HG03354 (cell line): ENCODE data around the gene MIPEP.

Experiments used
- ATAC-seq: cut with Tn5 transposase; IDR thresholded peaks from one replicate; pipeline ENCODE4 v1.9.1; 2021; ENCODE audit warnings: mild to moderate bottlenecking; ENCODE audit not compliant: unreplicated experiment, poor library complexity, severe bottlenecking

Gene MIPEP

GRCh38 chr13:23856008-23856750 lies 33.0 kb downstream of the MIPEP start:
- ATAC-seq: no peak

GRCh38 chr13:23855360-23855759 lies 33.8 kb downstream of the MIPEP start:
- ATAC-seq: no peak

GRCh38 chr13:23852351-23852750 lies 36.8 kb downstream of the MIPEP start:
- ATAC-seq: peak; percentile 53

- no peak for ATAC-seq
Measured at GRCh38 chr13:23851106-23851505, 38.1 kb downstream of the MIPEP start.

DNA sequence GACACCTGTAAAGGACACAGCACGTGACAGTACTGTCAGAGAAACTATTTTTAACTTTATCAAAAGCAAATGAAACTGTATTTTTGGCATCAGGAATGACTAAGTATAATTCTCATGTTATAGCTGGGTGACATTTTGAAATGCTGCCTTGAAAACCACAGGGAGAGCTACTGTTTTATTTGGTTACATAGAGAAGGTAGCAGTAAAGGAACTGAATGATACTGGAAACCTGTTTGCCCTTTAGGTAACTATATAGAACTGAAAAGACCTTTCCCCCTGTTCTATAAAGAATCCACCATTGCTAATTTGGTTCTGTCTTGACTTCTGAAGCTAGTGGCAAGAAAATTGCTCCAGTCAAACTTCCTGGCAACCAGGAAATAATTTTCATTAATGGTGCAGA lies 39.1 kb downstream of the MIPEP start:
- no peak for ATAC-seq

DNA sequence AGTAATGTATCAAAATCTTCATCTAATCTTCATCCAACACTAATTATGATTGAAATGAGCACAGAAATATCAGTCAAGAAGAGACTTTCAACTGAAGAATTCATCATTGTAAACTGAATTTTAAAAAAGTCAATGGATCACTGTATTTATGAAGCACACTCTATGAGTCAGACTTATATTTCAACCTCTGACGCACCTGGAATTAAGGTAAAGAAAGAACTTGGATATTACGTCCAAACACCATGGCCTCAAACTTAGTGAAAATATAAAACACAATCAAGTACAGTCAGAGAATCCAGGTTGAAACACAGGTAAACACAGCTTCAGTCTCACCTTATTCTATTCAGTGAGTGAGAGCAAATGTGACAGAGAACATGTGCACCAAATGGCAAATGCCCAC lies 39.5 kb downstream of the MIPEP start:
- ATAC-seq: no peak

DNA sequence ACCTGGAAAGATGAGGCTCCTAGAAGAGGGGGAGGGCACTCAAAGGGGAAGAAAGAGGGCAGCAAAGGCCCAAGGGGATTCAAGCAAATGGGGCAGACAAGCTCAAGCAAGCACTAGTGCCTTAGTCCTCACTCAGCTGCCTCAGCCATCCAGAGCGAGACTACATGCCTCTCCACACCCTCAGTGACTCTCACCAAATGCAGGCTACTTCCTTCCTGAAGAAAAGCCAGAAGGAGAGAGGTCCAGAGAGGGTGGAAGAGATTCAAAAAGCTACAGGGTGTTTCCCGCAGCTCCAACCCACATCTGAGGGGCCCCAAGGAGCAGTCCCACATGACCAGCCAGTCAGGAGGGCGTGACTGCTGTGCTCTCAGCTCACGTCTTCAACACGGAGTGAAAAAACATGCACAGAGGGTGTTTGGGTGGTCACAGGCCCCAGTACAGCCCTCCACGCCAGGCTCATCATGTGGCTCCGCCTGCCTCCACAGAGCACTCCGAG lies 40.5 kb downstream of the MIPEP start:
- ATAC-seq: no peak

DNA sequence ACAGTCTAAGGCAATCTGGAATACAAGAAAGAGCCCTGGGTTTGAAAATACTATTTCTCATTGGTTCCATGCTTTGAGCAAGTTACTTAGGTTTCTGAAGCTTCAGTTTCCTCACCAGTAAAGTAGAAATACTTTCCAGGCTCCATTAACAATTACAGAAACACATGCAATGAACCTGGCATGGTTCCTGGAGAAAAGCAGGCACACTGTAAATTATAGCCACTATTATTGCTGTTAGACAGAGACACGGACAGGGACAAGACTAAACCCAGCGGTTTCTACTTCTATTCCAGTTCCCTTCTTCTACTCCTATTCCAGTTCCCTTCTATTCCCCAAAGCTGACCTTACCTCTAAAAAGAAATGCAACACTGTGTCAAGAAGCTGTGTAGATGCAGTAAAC lies 41.2 kb downstream of the MIPEP start:
- ATAC-seq: no peak

- no peak for ATAC-seq
Measured at GRCh38 chr13:23847497-23847896, 41.7 kb downstream of the MIPEP start.

GRCh38 chr13:23845105-23845725 lies 44.0 kb downstream of the MIPEP start:
- peak; percentile 24 for ATAC-seq

- no peak for ATAC-seq
Measured at GRCh38 chr13:23844132-23844531, 45.1 kb downstream of the MIPEP start.

DNA sequence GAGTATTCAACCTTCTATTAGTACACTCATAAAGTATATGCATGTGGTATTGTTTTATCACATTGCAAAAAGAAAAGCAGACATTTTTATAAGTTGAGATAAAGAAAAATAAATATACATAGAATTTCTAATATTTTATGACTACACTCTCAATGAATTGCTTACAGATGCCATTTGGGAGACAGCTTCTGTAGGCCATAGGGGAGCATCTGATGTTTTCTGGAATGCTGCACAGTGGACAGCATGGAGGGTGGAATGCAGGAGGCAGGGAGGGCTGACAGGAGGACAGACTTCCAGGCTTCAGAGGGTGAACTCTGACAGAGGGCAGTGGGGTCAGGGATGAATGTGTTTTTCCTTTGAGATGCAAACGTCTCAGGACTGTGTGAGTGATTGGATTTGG lies 45.8 kb downstream of the MIPEP start:
- no peak for ATAC-seq

DNA sequence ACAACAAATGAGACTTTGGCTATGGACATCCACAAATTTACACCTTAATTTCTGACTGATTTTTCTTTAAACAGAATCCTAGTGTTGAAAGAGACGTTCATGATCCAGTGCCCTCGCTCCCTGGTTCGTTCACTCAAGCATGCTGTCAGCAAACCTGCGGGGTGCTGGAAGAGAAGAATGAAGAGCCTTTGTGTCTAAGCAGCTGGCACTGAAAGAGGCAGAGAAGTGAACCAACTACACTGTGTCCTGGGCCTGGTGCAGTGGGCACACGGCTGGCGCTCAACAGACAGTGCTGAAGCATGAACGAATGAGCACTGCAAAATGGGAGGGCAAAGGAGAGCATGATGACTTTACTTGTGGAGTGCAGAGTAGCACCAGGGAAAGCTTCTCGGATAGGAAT lies 46.8 kb downstream of the MIPEP start:
- ATAC-seq: no peak

GRCh38 chr13:23833733-23834611 lies 55.2 kb downstream of the MIPEP start:
- no peak for ATAC-seq

DNA sequence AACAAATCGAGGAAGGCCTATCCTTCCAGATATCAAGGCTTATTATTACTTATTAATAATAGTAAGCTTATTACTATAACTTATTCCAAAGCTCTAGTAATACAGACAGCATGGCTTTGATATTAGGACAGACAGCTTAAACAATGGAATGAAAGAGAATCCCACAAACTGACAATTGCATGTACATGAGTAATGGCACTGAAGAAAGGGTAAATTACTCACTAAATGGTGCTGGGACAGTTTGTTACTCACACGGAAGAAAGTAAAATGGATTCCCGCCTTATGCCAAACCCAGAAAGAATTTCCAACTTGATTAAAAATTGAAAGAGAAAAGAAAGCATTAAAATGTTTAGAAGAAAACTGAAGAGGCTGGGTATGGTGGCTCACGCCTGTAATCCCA lies 60.3 kb downstream of the MIPEP start:
- ATAC-seq: no peak

DNA sequence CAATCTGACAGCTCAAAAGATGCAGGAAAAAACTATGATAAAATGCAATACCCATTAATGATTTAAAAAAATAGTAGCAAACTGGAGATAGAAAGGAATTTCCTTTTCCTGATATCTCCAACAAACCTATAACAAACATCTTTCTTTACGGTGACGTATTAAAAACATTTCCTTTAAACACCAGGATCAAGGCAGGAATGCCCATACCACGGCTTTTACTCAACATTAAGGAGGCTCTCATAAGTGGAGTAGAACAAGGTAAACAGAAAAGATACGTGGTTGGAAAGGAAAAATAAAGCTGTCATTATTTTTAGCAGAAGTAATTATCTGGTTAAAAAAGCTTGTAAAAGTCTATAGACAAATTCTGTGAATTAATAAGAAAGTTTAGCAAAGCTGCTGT lies 61.1 kb downstream of the MIPEP start:
- no peak for ATAC-seq

DNA sequence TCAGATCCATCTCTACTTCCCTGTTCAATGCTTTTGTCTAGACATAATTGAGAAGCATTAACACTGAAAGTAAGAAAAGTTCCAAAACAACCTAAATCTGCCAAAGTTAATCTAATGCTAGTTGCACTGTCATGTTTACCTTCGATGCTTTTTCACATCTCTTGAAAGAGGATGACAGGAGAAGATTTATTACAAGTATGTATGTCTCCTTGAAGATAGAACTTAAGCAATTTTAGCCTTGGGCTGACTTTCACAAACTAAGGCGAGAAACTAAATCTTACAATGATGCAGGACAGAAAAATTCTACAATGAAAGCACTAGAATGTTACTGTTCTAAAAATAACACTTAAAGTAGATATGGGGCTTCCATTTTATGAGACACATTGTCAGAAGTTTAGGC lies 64.0 kb downstream of the MIPEP start:
- ATAC-seq: no peak

DNA sequence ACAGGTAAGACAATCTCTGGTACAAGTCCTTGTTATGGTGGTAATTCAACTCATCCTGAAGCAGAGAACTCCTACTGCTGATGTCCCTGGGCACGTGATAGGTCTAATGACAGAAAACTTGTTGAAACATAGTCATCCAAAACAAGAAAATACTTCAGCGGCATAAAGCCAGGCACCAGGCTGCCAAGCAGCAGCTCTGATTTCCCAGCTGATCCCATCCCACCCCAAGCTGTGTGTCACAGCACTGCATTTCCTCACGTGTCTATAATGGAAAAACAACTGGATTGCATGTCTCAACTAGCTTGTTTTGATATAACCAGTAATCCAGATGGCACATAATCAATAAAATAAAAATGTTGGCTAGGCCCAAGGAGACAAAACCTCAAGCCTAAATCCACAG lies 64.8 kb downstream of the MIPEP start:
- ATAC-seq: no peak

DNA sequence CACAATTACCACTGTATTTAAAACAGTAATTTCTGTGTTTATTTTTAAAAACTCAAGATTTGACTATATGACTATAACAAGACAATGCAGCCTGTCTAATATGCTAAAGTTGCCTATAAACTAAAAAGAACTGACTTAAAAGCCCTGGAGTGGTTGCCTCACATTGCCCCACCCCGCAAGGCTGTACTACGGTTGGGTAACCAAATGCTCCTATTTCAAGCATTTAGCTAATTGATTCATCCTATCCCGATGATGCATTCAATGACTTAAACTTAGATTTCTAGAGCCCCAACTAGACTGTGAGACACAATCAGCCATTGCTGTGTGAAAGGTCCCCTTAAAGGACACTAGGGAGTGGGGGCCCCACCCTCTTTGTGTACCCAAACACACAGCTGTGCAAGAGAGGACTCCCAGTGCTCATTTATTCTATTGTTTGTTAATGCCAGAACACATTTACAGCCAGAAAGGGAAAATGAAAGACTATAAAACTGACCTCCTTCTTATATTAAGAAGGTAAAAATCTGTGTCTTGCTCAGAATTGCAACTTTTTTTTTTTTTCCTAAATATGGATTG lies 66.9 kb downstream of the MIPEP start:
- ATAC-seq: no peak

DNA sequence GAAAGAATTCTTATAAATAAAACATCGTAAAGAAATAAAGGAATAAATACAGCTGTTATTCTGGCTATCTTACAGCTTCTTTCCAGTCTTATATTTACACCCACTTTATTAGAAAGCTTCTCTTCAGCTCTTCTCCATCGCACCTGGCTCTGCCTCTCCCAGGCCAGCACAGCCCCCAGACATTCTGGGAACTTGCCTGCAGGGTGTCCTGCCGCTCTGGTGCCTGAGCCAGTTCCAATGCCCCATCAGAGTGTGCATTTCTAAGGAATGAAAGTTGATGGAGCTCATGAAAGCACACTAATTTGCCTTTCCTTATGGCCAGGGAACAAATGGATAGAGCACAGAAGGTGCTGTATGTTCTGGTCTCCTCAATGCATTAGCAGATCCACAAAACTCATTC lies 68.7 kb downstream of the MIPEP start:
- no peak for ATAC-seq
